HepG2 (cell line): Measurements from ENCODE around the gene CIBAR2. TPM values are rescaled to one million over a fixed set of nuclear protein-coding genes. Genes with fewer than 3 reads are reported as not detected.

Experiments used
- CBX5 ChIP-seq: sonication (generic); formaldehyde crosslinking; IDR thresholded peaks from 2 replicates; pipeline ENCODE4 v1.4.0; 2020; ENCODE audit warnings: missing genetic modification reagents, borderline replicate concordance
- CENPT ChIP-seq: sonication (generic); formaldehyde crosslinking; IDR thresholded peaks from 2 replicates; pipeline ENCODE4 v1.8.0; 2022; ENCODE audit warnings: low read depth, mild to moderate bottlenecking, moderate library complexity, missing genetic modification reagents
- GABPA ChIP-seq, 2 experiments: IDR thresholded peaks; 2 replicates each; pipeline ENCODE4 v1.6.1; 2011 to 2016; ENCODE audit warnings: low read depth in 2 of 2, low read length in 1 of 2, missing biosample characterization in 1 of 2, missing genetic modification characterization in 1 of 2
- GTF2F1 ChIP-seq: fragments of 150-350 bp; IDR thresholded peaks from 2 replicates; pipeline ENCODE4 v1.6.1; 2014; ENCODE audit warnings: low read length
- KLF12 ChIP-seq: sonication (generic); formaldehyde crosslinking; IDR thresholded peaks from 2 replicates; pipeline ENCODE4 v1.4.0; 2020; ENCODE audit warnings: missing genetic modification reagents, borderline replicate concordance
- NR2F1 ChIP-seq, 2 experiments: fragments of 450-650 bp in 1 of 2; formaldehyde crosslinking in 1 of 2; IDR thresholded peaks; 2 replicates each; pipeline versions ENCODE4 v1.5.0 to v1.6.1; 2016 to 2020; ENCODE audit warnings: mild to moderate bottlenecking in 1 of 2, missing compliant biosample characterization in 1 of 2, missing genetic modification reagents in 1 of 2, moderate library complexity in 1 of 2
- REPIN1 ChIP-seq: sonication (generic); formaldehyde crosslinking; IDR thresholded peaks from 2 replicates; pipeline ENCODE4 v1.8.0; 2022; ENCODE audit warnings: missing genetic modification reagents, low read depth, mild to moderate bottlenecking, borderline replicate concordance
- SMC3 ChIP-seq: IDR thresholded peaks from 2 replicates; pipeline ENCODE4 v1.6.1; 2011; ENCODE audit warnings: low read length, improper control_type of control experiment
- THAP8 ChIP-seq: sonication (generic); formaldehyde crosslinking; IDR thresholded peaks from 2 replicates; pipeline ENCODE4 v1.5.1; 2020; ENCODE audit warnings: missing genetic modification reagents, mild to moderate bottlenecking, borderline replicate concordance
- ZNF143 ChIP-seq: sonication (generic); formaldehyde crosslinking; IDR thresholded peaks from 2 replicates; pipeline ENCODE4 v1.4.0; 2020; ENCODE audit warnings: missing genetic modification reagents
- ZNF629 ChIP-seq: sonication (generic); formaldehyde crosslinking; conservative IDR thresholded peaks from 2 replicates; pipeline ENCODE4 v1.5.0; 2020; ENCODE audit warnings: missing genetic modification reagents
- polyA plus RNA-seq, 8 experiments: library from polyadenylated mRNA; depleted of rRNA in 3 of 8; stranded (reverse) in 7 of 8; unstranded in 1 of 8; fragments of >200 nt; fragmentation: Illumina TruSeq in 4 of 8; extraction: Trizol in 4 of 8; gene quantifications; 2 replicates each; pipeline versions ENCODE4 v1.2.1 to v1.2.3, GENCODE V29; 2011 to 2016; ENCODE audit warnings: low read depth in 4 of 8, missing spikeins in 1 of 8, mixed read lengths in 1 of 8; ENCODE audit not compliant: insufficient read depth in 1 of 8
- total RNA-seq, 5 experiments: library from RNA; depleted of rRNA; stranded (reverse); fragments of >200 nt; fragmentation: Illumina TruSeq; extraction: Trizol; gene quantifications; 2 replicates each; pipeline ENCODE4 v1.2.3, GENCODE V29; 2016; ENCODE audit warnings: low read depth in 1 of 5
- TF ChIP-seq, protein P1 (sequence below): sonication (generic); formaldehyde crosslinking; IDR thresholded peaks from 2 replicates; pipeline ENCODE4 v1.4.0; 2020; ENCODE audit warnings: mild to moderate bottlenecking, missing genetic modification reagents
- TF ChIP-seq, protein P2 (sequence below): sonication (generic); formaldehyde crosslinking; IDR thresholded peaks from 2 replicates; pipeline ENCODE4 v1.4.0; 2020; ENCODE audit warnings: mild to moderate bottlenecking, missing genetic modification reagents, borderline replicate concordance
- TF ChIP-seq, protein P3 (sequence below): sonication (generic); formaldehyde crosslinking; IDR thresholded peaks from 2 replicates; pipeline ENCODE4 v1.4.0; 2020; ENCODE audit warnings: missing genetic modification reagents, borderline replicate concordance

Gene CIBAR2
- total and polyA plus RNA-seq, 2 of the 13 experiments (the other 11 are each of a cell fraction or from before 2014, with no cell fraction given) = not detected

DNA sequence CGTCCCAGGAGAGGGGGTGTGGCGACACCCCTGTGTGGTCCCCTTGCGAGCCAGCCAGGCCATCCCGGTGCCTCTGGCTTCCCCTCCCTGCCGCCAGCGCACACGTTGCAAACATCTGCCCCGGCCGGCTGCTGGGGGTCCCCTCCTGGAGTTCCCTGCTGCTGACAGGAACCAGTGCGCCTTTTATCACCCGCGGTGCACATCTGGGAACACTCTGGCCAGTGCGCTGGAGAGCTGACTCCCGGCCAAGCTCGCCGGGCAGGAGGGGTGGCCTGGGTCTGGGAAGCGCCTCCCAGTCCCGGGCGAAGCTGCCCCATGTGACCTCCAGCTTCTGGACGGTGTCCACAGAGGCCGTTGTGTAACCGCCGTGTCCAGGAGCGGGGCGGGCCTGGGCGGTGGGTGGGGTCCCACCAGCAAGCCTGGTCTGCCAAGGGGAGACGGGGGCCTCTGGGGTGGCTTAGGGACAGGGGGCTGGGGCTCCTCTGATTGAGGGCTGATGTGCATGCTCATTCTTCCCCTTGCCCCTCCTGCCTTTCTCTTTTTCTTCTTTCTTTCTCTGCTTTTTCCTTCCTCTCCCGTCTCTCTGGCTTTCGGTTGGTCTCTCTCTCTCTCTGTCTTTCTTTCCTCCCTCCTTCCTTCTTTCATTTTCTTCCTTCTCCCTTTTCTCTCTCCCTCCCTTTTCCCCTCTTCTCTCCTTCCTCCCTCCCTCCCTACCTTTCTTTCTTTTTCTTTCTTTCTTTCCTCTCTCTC, 25.2 kb upstream of the CIBAR2 start (continued):
- TF ChIP-seq, protein P1, sequence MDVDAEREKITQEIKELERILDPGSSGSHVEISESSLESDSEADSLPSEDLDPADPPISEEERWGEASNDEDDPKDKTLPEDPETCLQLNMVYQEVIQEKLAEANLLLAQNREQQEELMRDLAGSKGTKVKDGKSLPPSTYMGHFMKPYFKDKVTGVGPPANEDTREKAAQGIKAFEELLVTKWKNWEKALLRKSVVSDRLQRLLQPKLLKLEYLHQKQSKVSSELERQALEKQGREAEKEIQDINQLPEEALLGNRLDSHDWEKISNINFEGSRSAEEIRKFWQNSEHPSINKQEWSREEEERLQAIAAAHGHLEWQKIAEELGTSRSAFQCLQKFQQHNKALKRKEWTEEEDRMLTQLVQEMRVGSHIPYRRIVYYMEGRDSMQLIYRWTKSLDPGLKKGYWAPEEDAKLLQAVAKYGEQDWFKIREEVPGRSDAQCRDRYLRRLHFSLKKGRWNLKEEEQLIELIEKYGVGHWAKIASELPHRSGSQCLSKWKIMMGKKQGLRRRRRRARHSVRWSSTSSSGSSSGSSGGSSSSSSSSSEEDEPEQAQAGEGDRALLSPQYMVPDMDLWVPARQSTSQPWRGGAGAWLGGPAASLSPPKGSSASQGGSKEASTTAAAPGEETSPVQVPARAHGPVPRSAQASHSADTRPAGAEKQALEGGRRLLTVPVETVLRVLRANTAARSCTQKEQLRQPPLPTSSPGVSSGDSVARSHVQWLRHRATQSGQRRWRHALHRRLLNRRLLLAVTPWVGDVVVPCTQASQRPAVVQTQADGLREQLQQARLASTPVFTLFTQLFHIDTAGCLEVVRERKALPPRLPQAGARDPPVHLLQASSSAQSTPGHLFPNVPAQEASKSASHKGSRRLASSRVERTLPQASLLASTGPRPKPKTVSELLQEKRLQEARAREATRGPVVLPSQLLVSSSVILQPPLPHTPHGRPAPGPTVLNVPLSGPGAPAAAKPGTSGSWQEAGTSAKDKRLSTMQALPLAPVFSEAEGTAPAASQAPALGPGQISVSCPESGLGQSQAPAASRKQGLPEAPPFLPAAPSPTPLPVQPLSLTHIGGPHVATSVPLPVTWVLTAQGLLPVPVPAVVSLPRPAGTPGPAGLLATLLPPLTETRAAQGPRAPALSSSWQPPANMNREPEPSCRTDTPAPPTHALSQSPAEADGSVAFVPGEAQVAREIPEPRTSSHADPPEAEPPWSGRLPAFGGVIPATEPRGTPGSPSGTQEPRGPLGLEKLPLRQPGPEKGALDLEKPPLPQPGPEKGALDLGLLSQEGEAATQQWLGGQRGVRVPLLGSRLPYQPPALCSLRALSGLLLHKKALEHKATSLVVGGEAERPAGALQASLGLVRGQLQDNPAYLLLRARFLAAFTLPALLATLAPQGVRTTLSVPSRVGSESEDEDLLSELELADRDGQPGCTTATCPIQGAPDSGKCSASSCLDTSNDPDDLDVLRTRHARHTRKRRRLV (CRISPR knock-in tag) = peak; percentile 95; the same call in 1 of the 2 replicates
- peak; percentile 90; the same call in 1 of the 2 replicates for TF ChIP-seq KLF12
- TF ChIP-seq GABPA (IDR thresholded peaks at IDR 0.05; ENCODE audit: low read depth, low read length) = no peak
- TF ChIP-seq GABPA (CRISPR knock-in tag; IDR thresholded peaks at IDR 0.05; ENCODE audit: low read depth) = peak; percentile 27; the same call in 1 of the 2 replicates
- no peak for TF ChIP-seq SMC3
- TF ChIP-seq THAP8 = no peak
- peak; percentile 37 to 83; a peak in 2 of 4 replicates for TF ChIP-seq NR2F1 (CRISPR knock-in tag; IDR thresholded peaks at IDR 0.05)
- peak; percentile 54; the same call in 1 of the 2 replicates for TF ChIP-seq ZNF143 (CRISPR knock-in tag)
- TF ChIP-seq GTF2F1 = no peak
- TF ChIP-seq ZNF629 = no peak
- TF ChIP-seq CBX5 (CRISPR knock-in tag) = no peak; the same call in 1 of the 2 replicates
- TF ChIP-seq CENPT (CRISPR knock-in tag) = no peak; the same call in 1 of the 2 replicates
- TF ChIP-seq REPIN1 (CRISPR knock-in tag) = no peak; the same call in 1 of the 2 replicates
- TF ChIP-seq, protein P2, sequence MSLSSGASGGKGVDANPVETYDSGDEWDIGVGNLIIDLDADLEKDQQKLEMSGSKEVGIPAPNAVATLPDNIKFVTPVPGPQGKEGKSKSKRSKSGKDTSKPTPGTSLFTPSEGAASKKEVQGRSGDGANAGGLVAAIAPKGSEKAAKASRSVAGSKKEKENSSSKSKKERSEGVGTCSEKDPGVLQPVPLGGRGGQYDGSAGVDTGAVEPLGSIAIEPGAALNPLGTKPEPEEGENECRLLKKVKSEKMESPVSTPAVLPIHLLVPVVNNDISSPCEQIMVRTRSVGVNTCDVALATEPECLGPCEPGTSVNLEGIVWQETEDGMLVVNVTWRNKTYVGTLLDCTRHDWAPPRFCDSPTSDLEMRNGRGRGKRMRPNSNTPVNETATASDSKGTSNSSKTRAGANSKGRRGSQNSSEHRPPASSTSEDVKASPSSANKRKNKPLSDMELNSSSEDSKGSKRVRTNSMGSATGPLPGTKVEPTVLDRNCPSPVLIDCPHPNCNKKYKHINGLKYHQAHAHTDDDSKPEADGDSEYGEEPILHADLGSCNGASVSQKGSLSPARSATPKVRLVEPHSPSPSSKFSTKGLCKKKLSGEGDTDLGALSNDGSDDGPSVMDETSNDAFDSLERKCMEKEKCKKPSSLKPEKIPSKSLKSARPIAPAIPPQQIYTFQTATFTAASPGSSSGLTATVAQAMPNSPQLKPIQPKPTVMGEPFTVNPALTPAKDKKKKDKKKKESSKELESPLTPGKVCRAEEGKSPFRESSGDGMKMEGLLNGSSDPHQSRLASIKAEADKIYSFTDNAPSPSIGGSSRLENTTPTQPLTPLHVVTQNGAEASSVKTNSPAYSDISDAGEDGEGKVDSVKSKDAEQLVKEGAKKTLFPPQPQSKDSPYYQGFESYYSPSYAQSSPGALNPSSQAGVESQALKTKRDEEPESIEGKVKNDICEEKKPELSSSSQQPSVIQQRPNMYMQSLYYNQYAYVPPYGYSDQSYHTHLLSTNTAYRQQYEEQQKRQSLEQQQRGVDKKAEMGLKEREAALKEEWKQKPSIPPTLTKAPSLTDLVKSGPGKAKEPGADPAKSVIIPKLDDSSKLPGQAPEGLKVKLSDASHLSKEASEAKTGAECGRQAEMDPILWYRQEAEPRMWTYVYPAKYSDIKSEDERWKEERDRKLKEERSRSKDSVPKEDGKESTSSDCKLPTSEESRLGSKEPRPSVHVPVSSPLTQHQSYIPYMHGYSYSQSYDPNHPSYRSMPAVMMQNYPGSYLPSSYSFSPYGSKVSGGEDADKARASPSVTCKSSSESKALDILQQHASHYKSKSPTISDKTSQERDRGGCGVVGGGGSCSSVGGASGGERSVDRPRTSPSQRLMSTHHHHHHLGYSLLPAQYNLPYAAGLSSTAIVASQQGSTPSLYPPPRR (CRISPR knock-in tag) = peak; percentile 71
- TF ChIP-seq, protein P3, sequence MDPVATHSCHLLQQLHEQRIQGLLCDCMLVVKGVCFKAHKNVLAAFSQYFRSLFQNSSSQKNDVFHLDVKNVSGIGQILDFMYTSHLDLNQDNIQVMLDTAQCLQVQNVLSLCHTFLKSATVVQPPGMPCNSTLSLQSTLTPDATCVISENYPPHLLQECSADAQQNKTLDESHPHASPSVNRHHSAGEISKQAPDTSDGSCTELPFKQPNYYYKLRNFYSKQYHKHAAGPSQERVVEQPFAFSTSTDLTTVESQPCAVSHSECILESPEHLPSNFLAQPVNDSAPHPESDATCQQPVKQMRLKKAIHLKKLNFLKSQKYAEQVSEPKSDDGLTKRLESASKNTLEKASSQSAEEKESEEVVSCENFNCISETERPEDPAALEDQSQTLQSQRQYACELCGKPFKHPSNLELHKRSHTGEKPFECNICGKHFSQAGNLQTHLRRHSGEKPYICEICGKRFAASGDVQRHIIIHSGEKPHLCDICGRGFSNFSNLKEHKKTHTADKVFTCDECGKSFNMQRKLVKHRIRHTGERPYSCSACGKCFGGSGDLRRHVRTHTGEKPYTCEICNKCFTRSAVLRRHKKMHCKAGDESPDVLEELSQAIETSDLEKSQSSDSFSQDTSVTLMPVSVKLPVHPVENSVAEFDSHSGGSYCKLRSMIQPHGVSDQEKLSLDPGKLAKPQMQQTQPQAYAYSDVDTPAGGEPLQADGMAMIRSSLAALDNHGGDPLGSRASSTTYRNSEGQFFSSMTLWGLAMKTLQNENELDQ (CRISPR knock-in tag) = no peak
